ENCODE results near the gene PCDHGB3. TPM values are rescaled to one million over a fixed set of nuclear protein-coding genes. Genes with fewer than 3 reads are reported as not detected.
"Not testable (repeated sequence)": the region's sequence is repeated elsewhere in the genome, so short reads cannot be mapped to it uniquely, and the experiment has no call there.

PCDHGB3 gene
- total RNA-seq, 1 experiment from 2014 or later: 3.4 TPM

- Histone ChIP-seq H3K36me3 (ENCODE audit: insufficient read depth, low read length, poor library complexity, severe bottlenecking) (no peaks in the 10 kb centered on the region), H3K4me3 (ENCODE audit: low read depth, low read length, poor library complexity, severe bottlenecking) (no peak overlapping the region), H3K27me3 (replicated peaks; ENCODE audit: insufficient read depth, low read depth, low read length, poor library complexity) (no peaks in the 10 kb centered on the region), H3K9me3 (ENCODE audit: low read depth, low read length, poor library complexity, severe bottlenecking) (peaks cover 53% of the 10 kb centered on the region), H3K27ac (ENCODE audit: low read depth, low read length, poor library complexity, severe bottlenecking) (no peak overlapping the region), H3K4me1 (ENCODE audit: insufficient read depth, low read length, poor library complexity, severe bottlenecking) (no peaks in the 10 kb centered on the region)
- TF ChIP-seq CTCF (conservative IDR thresholded peaks at IDR 0.05; ENCODE audit: low read depth, low read length): no peak
- TF ChIP-seq EZH2 (IDR thresholded peaks at IDR 0.05; ENCODE audit: borderline replicate concordance, low read depth, low read length, poor library complexity, severe bottlenecking): no peak
- ChIA-PET CTCF (no interaction called here), POLR2A (ENCODE audit: low non-redundant PET) (no interaction called here)
- intact Hi-C loops (cut with micrococcal nuclease; ENCODE audit: unreplicated experiment): no loop called here
- BruUV-seq (replicated peaks): no TSS peak
- no peak for DNase-seq (ENCODE audit: low spot score)
Observed at GRCh38 chr5:141393267-141393666, 23.2 kb downstream of the PCDHGB3 start.

- H3K4me1 ChIP-seq (ENCODE audit: insufficient read depth, low read length, poor library complexity, severe bottlenecking); CTCF ChIA-PET; BruUV-seq (replicated peaks); POLR2A ChIA-PET (ENCODE audit: low non-redundant PET); H3K27ac ChIP-seq (ENCODE audit: low read depth, low read length, poor library complexity, severe bottlenecking); H3K4me3 ChIP-seq (ENCODE audit: low read depth, low read length, poor library complexity, severe bottlenecking); DNase-seq (ENCODE audit: low spot score); H3K27me3 ChIP-seq (replicated peaks; ENCODE audit: insufficient read depth, low read depth, low read length, poor library complexity): not testable (repeated sequence)
- H3K36me3 ChIP-seq (ENCODE audit: insufficient read depth, low read length, poor library complexity, severe bottlenecking): peaks cover 12% of the 10 kb centered on the region
- intact Hi-C loops (cut with micrococcal nuclease; ENCODE audit: unreplicated experiment): loop anchor here (5.0 kb wide), 1 partner anchor 128 kb away; no protein-coding TSS in a partner anchor
- peaks cover 53% of the 10 kb centered on the region for H3K9me3 ChIP-seq (ENCODE audit: low read depth, low read length, poor library complexity, severe bottlenecking)
Observed at GRCh38 chr5:141394401-141395187, 24.6 kb downstream of the PCDHGB3 start.

GRCh38 chr5:141397756-141398551 is 27.9 kb downstream of the PCDHGB3 start, which contains the start of gene PCDHGB5:
Gene PCDHGB5, plus strand, starts transcription at chr5:141397947. Its CDS starts 181 bp downstream, at chr5:141398128.
- H3K27me3 ChIP-seq (replicated peaks; ENCODE audit: insufficient read depth, low read depth, low read length, poor library complexity); H3K4me1 ChIP-seq (ENCODE audit: insufficient read depth, low read length, poor library complexity, severe bottlenecking); POLR2A ChIA-PET (ENCODE audit: low non-redundant PET); BruUV-seq (replicated peaks): not testable (repeated sequence)
- CTCF ChIA-PET: interaction anchor here (1.2 to 1.5 kb wide), 3 partner anchors 160 to 174 kb away, joined by 3 to 7 read pairs (median 5); partner anchors contain the start of gene PCDHB14
- peak; percentile 62 for TF ChIP-seq CTCF (conservative IDR thresholded peaks at IDR 0.05; ENCODE audit: low read depth, low read length)
- Histone ChIP-seq H3K27ac (ENCODE audit: low read depth, low read length, poor library complexity, severe bottlenecking) (peak within 1 kb of the TSS; percentile 37), H3K4me3 (ENCODE audit: low read depth, low read length, poor library complexity, severe bottlenecking) (peak within 1 kb of the TSS; percentile 39), H3K36me3 (ENCODE audit: insufficient read depth, low read length, poor library complexity, severe bottlenecking) (peaks cover 27% of the 10 kb centered on the region), H3K9me3 (ENCODE audit: low read depth, low read length, poor library complexity, severe bottlenecking) (peaks cover 53% of the 10 kb centered on the region)
- intact Hi-C loops (cut with micrococcal nuclease; ENCODE audit: unreplicated experiment): loop anchor here (5.0 kb wide), 1 partner anchor 124 kb away; no protein-coding TSS in a partner anchor
- peak; percentile 66 for DNase-seq (ENCODE audit: low spot score)
